CD8-positive, alpha-beta memory T cell (primary cell): ENCODE data around the gene PRRG3. TPM values are rescaled to one million over a fixed set of nuclear protein-coding genes. Genes with fewer than 3 reads are reported as not detected.
A peak's percentile ranks its signal among the peaks of the same experiment; 100 is the strongest.

Source experiments
- CTCF ChIA-PET: fragments of 350-600 bp; sonication (Branson Sonifier 250); formaldehyde crosslinking; loops from one replicate; lab custom pipeline; 2021; ENCODE audit warnings: antibody characterized with exemption; lab: Charles Lee
- POLR2A ChIA-PET: fragments of 350-600 bp; sonication (Branson Sonifier 250); formaldehyde crosslinking; loops from one replicate; lab custom pipeline; 2021; ENCODE audit warnings: antibody characterized with exemption; lab: Charles Lee
- DNase-seq, 5 donors: peaks; one replicate each; pipeline versions ENCODE4 v3.0.0 to v3.0.0-alpha.2; 2020 to 2022; ENCODE audit warnings: mixed read lengths in 1 of 5
- H3K27ac ChIP-seq: one replicate; pipeline ENCODE4 v1.7.0; 2013; ENCODE audit warnings: low read depth, mild to moderate bottlenecking, low read length, moderate library complexity
- H3K27me3 ChIP-seq: 2 replicates; pipeline ENCODE4 v1.7.0; 2013; ENCODE audit warnings: low read length, mild to moderate bottlenecking; ENCODE audit not compliant: insufficient read depth, poor library complexity, severe bottlenecking
- H3K36me3 ChIP-seq: 2 replicates; pipeline ENCODE4 v1.7.0; 2013; ENCODE audit warnings: mild to moderate bottlenecking, low read length, moderate library complexity; ENCODE audit not compliant: insufficient read depth
- H3K4me1 ChIP-seq: 2 replicates; pipeline ENCODE4 v1.7.0; 2013; ENCODE audit warnings: mild to moderate bottlenecking, low read length, moderate library complexity; ENCODE audit not compliant: insufficient read depth
- H3K4me3 ChIP-seq: 2 replicates; pipeline ENCODE4 v1.7.0; 2013; ENCODE audit warnings: mild to moderate bottlenecking, low read length
- H3K9me3 ChIP-seq: 2 replicates; pipeline ENCODE4 v1.7.0; 2013; ENCODE audit warnings: mild to moderate bottlenecking, low read length
- H3K27ac Mint-ChIP-seq, 8 donors: one replicate each; pipeline ENCODE4 v1.8.0; 2020 to 2021; ENCODE audit warnings: mixed read lengths in 8 of 8, mild to moderate bottlenecking in 6 of 8, inconsistent platforms in 3 of 8, moderate library complexity in 3 of 8
- H3K27me3 Mint-ChIP-seq, 2 donors: one replicate each; pipeline ENCODE4 v1.8.0; 2020 to 2021; ENCODE audit warnings: mixed read lengths in 2 of 2, mild to moderate bottlenecking in 1 of 2, moderate library complexity in 1 of 2
- H3K36me3 Mint-ChIP-seq, 3 donors: one replicate each; pipeline ENCODE4 v1.8.0; 2020 to 2021; ENCODE audit warnings: mixed read lengths in 3 of 3, inconsistent platforms in 1 of 3, mild to moderate bottlenecking in 1 of 3
- H3K4me1 Mint-ChIP-seq, 3 donors: one replicate each; pipeline ENCODE4 v1.8.0; 2020 to 2021; ENCODE audit warnings: mixed read lengths in 3 of 3, inconsistent platforms in 1 of 3, mild to moderate bottlenecking in 1 of 3
- H3K4me3 Mint-ChIP-seq, 7 donors: one replicate each; pipeline ENCODE4 v1.8.0; 2020 to 2021; ENCODE audit warnings: mixed read lengths in 7 of 7, mild to moderate bottlenecking in 6 of 7, moderate library complexity in 4 of 7, inconsistent platforms in 2 of 7
- H3K9me3 Mint-ChIP-seq, 5 donors: one replicate each; pipeline ENCODE4 v1.8.0; 2020 to 2022; ENCODE audit warnings: mixed read lengths in 5 of 5, mild to moderate bottlenecking in 3 of 5, moderate library complexity in 2 of 5, inconsistent platforms in 1 of 5
- polyA plus RNA-seq: library from polyadenylated mRNA; unstranded; fragments of 300-500 nt; fragmentation: Illumina TruSeq; gene quantifications from one replicate; pipeline ENCODE4 v1.2.3, GENCODE V29; 2021
- total RNA-seq, 2 experiments: library from RNA; stranded (reverse); gene quantifications; one replicate each; pipeline ENCODE4 v1.2.3, GENCODE V29; 2021

PRRG3 gene
- total and polyA plus RNA-seq, 3 experiments from 2014 or later = not detected

GRCh38 chrX:151738751-151739150 is 43.5 kb downstream of the PRRG3 start:
- no peaks in the 10 kb centered on the region for H3K4me1 Mint-ChIP-seq
- CTCF ChIA-PET = no interaction called here

GRCh38 chrX:151741606-151742005 is 46.3 kb downstream of the PRRG3 start:
- ChIA-PET CTCF (no interaction called here), POLR2A (no interaction called here)

More at GRCh38 chrX:151738751-151739150, 43.5 kb downstream of the PRRG3 start:
- no peaks in the 10 kb centered on the region for H3K36me3 ChIP-seq
- no peaks in the 10 kb centered on the region for H3K4me1 ChIP-seq
- DNase-seq = no peak
- no peaks in the 10 kb centered on the region for H3K27me3 ChIP-seq
- POLR2A ChIA-PET = no interaction called here
- H3K4me3 Mint-ChIP-seq = no peak overlapping the region
- no peaks in the 10 kb centered on the region for H3K9me3 ChIP-seq
- H3K9me3 Mint-ChIP-seq = no peaks in the 10 kb centered on the region
- no peak overlapping the region for H3K27ac ChIP-seq
- no peaks in the 10 kb centered on the region for H3K36me3 Mint-ChIP-seq
- no peak overlapping the region for H3K4me3 ChIP-seq
- H3K27ac Mint-ChIP-seq = peak overlapping the region in 1 of 8 donors; percentile 41
- H3K27me3 Mint-ChIP-seq = peaks cover 4 to 14% of the 10 kb centered on the region in 2 donors

DNA sequence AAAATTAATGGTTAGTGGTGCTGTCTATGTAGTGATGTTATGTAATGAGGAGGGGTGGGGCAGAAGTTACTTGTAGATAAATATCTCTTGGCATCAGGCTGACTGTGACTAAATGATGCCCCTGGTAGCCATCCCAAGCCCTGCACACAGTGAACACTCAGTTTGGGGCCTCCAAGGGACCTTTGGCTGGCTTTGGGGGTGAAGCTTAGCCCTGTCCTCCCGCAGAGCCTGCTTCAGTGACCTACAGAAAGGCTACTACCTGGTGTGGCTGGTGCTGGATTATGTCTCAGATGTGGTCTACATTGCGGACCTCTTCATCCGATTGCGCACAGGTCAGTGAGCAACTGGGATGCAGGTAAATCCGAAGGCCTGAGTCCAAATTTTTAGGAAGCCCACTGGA is 47.1 kb downstream of the PRRG3 start:
- POLR2A ChIA-PET = no interaction called here
- no peaks in the 10 kb centered on the region for H3K4me1 Mint-ChIP-seq
- no peaks in the 10 kb centered on the region for H3K36me3 Mint-ChIP-seq
- no peak overlapping the region for H3K27ac Mint-ChIP-seq
- H3K9me3 Mint-ChIP-seq = no peaks in the 10 kb centered on the region
- Histone ChIP-seq H3K9me3 (no peaks in the 10 kb centered on the region), H3K27ac (no peak overlapping the region), H3K4me1 (no peaks in the 10 kb centered on the region), H3K36me3 (no peaks in the 10 kb centered on the region), H3K27me3 (no peaks in the 10 kb centered on the region), H3K4me3 (no peak overlapping the region)
- CTCF ChIA-PET = no interaction called here
- peaks cover 0 to 7% of the 10 kb centered on the region in 2 donors for H3K27me3 Mint-ChIP-seq
- H3K4me3 Mint-ChIP-seq = no peak overlapping the region
- no peak for DNase-seq

More at GRCh38 chrX:151741606-151742005, 46.3 kb downstream of the PRRG3 start:
- H3K27ac ChIP-seq = no peak overlapping the region
- no peaks in the 10 kb centered on the region for H3K36me3 Mint-ChIP-seq
- H3K9me3 Mint-ChIP-seq = no peaks in the 10 kb centered on the region
- no peaks in the 10 kb centered on the region for H3K36me3 ChIP-seq
- no peaks in the 10 kb centered on the region for H3K9me3 ChIP-seq
- H3K4me1 ChIP-seq = no peaks in the 10 kb centered on the region
- no peak overlapping the region for H3K4me3 Mint-ChIP-seq
- DNase-seq = no peak
- no peak overlapping the region for H3K27ac Mint-ChIP-seq
- no peaks in the 10 kb centered on the region for H3K4me1 Mint-ChIP-seq
- no peak overlapping the region for H3K4me3 ChIP-seq
- H3K27me3 ChIP-seq = no peaks in the 10 kb centered on the region
- H3K27me3 Mint-ChIP-seq = peaks cover 0 to 9% of the 10 kb centered on the region in 2 donors

GRCh38 chrX:151743651-151744470 is 48.6 kb downstream of the PRRG3 start:
- Mint-ChIP-seq H3K27me3 (peaks cover 0 to 5% of the 10 kb centered on the region in 2 donors), H3K27ac (no peak overlapping the region), H3K4me3 (no peak overlapping the region), H3K9me3 (no peaks in the 10 kb centered on the region), H3K4me1 (no peaks in the 10 kb centered on the region), H3K36me3 (no peaks in the 10 kb centered on the region)
- POLR2A ChIA-PET = no interaction called here
- Histone ChIP-seq H3K4me3 (no peak overlapping the region), H3K27me3 (no peaks in the 10 kb centered on the region), H3K27ac (no peak overlapping the region), H3K9me3 (no peaks in the 10 kb centered on the region), H3K36me3 (no peaks in the 10 kb centered on the region), H3K4me1 (no peaks in the 10 kb centered on the region)
- no peak for DNase-seq
- CTCF ChIA-PET = no interaction called here

DNA sequence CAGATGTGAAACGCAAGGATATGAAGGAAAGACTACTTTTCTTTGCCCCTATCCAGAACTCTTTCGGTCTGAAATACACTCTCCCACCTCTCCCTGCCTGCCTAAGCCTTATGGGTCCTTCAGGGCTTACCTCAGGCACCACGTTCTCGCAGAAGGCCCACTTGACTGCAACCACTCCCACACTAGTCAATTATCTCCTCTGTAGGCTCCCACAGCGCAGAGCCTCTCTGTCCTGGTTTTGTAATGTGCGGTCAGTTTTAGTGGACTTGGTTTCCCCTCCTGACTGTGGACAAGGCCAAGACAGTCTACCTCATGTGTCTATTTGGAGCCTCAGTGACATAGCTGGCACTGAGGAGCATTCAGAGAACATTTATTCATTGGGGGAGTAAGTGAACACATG is 50.4 kb downstream of the PRRG3 start:
- no peaks in the 10 kb centered on the region for H3K27me3 ChIP-seq
- Mint-ChIP-seq H3K27ac (no peak overlapping the region), H3K36me3 (no peaks in the 10 kb centered on the region), H3K9me3 (no peaks in the 10 kb centered on the region), H3K4me1 (no peaks in the 10 kb centered on the region), H3K27me3 (peaks cover 2 to 5% of the 10 kb centered on the region in 2 donors), H3K4me3 (no peak overlapping the region)
- H3K4me3 ChIP-seq = no peak overlapping the region
- no peaks in the 10 kb centered on the region for H3K36me3 ChIP-seq
- ChIA-PET POLR2A (no interaction called here), CTCF (no interaction called here)
- H3K4me1 ChIP-seq = no peaks in the 10 kb centered on the region
- DNase-seq = no peak
- H3K27ac ChIP-seq = no peak overlapping the region
- H3K9me3 ChIP-seq = no peaks in the 10 kb centered on the region

DNA sequence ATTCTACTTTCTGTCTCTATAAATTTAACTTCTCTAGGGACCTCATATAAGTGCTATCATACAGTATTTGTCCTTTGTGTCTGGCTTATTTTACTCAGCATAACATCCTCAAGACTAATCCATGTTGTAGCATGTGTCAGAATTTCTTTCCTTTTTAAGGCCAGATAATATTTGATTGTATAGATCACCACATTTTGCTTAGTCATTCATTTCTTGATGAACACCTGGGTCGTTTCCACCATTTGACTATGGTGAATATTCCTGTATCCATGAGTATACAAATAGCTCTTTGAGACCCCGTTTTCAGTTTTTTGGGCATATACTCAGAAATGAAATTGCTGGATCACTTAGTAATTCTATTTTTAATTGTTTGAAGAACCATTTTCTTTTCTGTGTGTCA is 51.2 kb downstream of the PRRG3 start:
- ChIA-PET CTCF (no interaction called here), POLR2A (no interaction called here)
- H3K36me3 Mint-ChIP-seq = no peaks in the 10 kb centered on the region
- Histone ChIP-seq H3K27ac (no peak overlapping the region), H3K4me3 (no peak overlapping the region), H3K4me1 (no peaks in the 10 kb centered on the region), H3K36me3 (no peaks in the 10 kb centered on the region), H3K9me3 (no peaks in the 10 kb centered on the region), H3K27me3 (no peaks in the 10 kb centered on the region)
- no peak overlapping the region for H3K27ac Mint-ChIP-seq
- no peak for DNase-seq
- H3K27me3 Mint-ChIP-seq = peaks cover 5 to 7% of the 10 kb centered on the region in 2 donors
- no peaks in the 10 kb centered on the region for H3K4me1 Mint-ChIP-seq
- no peaks in the 10 kb centered on the region for H3K9me3 Mint-ChIP-seq
- H3K4me3 Mint-ChIP-seq = no peak overlapping the region

DNA sequence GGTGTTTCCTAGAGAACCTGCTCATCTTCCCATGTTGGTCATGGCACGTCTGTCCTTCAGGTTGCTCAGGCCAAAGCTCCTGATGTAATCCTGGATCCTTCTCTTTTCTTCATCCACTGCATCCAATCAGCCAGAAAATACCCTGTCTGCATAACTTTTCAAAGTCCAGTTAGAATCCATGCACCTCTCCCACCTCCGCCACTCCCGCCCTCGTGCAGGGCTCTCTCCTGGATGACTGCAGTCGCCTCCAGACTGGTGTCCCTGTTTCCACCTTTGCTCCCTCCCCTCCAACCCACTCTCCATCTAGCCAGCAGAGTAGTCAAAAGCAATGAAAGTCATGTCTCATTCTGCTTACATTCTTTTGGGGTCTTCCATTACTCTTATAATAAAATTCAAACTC is 55.3 kb downstream of the PRRG3 start:
- Mint-ChIP-seq H3K27me3 (peaks cover 7 to 8% of the 10 kb centered on the region in 2 donors), H3K4me3 (no peak overlapping the region), H3K9me3 (no peaks in the 10 kb centered on the region), H3K36me3 (no peaks in the 10 kb centered on the region), H3K27ac (no peak overlapping the region), H3K4me1 (no peaks in the 10 kb centered on the region)
- H3K4me3 ChIP-seq = no peak overlapping the region
- H3K4me1 ChIP-seq = no peaks in the 10 kb centered on the region
- H3K27me3 ChIP-seq = no peaks in the 10 kb centered on the region
- H3K36me3 ChIP-seq = no peaks in the 10 kb centered on the region
- no peaks in the 10 kb centered on the region for H3K9me3 ChIP-seq
- H3K27ac ChIP-seq = no peak overlapping the region
- ChIA-PET POLR2A (no interaction called here), CTCF (no interaction called here)
- DNase-seq = no peak

DNA sequence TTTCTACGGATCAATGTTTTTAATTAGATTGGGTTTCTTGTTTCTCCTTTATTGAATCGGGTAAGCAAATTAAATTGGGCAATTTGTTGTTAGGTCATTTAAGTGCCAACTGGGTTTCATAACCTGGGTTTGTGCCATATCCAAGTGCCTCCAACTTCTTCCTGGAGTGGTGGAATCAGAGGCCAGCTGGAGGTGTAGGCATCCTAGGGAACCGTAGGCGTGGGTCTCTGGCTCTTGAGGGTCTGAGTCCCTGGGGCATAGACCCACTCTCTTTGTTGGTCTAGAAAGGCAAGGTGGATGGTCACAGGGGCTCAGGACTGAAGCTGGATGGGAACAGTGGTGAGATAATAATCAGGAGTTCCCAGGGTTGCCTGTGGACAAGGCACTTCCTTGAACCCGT is 57.6 kb downstream of the PRRG3 start:
- Histone ChIP-seq H3K9me3 (no peaks in the 10 kb centered on the region), H3K27ac (no peak overlapping the region), H3K4me3 (no peak overlapping the region), H3K27me3 (no peaks in the 10 kb centered on the region), H3K4me1 (no peaks in the 10 kb centered on the region), H3K36me3 (no peaks in the 10 kb centered on the region)
- DNase-seq = no peak
- Mint-ChIP-seq H3K9me3 (no peaks in the 10 kb centered on the region), H3K27ac (no peak overlapping the region), H3K27me3 (peaks cover 8 to 10% of the 10 kb centered on the region in 2 donors), H3K36me3 (no peaks in the 10 kb centered on the region), H3K4me3 (peak overlapping the region in 1 of 7 donors; percentile 9), H3K4me1 (no peaks in the 10 kb centered on the region)
- POLR2A ChIA-PET = no interaction called here
- CTCF ChIA-PET = no interaction called here
